Measurements from ENCODE around the gene PACSIN2. TPM values are rescaled to one million over a fixed set of nuclear protein-coding genes. Genes with fewer than 3 reads are reported as not detected.

The PACSIN2 gene, protein sequence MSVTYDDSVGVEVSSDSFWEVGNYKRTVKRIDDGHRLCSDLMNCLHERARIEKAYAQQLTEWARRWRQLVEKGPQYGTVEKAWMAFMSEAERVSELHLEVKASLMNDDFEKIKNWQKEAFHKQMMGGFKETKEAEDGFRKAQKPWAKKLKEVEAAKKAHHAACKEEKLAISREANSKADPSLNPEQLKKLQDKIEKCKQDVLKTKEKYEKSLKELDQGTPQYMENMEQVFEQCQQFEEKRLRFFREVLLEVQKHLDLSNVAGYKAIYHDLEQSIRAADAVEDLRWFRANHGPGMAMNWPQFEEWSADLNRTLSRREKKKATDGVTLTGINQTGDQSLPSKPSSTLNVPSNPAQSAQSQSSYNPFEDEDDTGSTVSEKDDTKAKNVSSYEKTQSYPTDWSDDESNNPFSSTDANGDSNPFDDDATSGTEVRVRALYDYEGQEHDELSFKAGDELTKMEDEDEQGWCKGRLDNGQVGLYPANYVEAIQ
- total RNA-seq: 100 to 1,000 TPM in 1 of 2 donors, 10 to 100 TPM in 1; 75.6 to 149 TPM
- polyA plus RNA-seq: 10 to 100 TPM; 40.3 to 92.5 TPM
- long read RNA-seq, donor 1, transcript PACSIN2-201 (11 exons, 3,249 nt): major isoform, 7 of 18 reads
- long read RNA-seq, donor 1, partial matches to known transcripts: 11 of 18 reads
- long read RNA-seq, donor 1, other reads (novel, unspliced or antisense): 0 of 18 reads
- long read RNA-seq, donor 2, partial matches to known transcripts: 5 of 7 reads
- long read RNA-seq, donor 2, other reads (novel, unspliced or antisense): 0 of 7 reads
- long read RNA-seq, donor 3, transcript PACSIN2-201 (11 exons, 3,249 nt): major isoform, 5 of 16 reads
- long read RNA-seq, donor 3, partial matches to known transcripts: 11 of 16 reads
- long read RNA-seq, donor 3, other reads (novel, unspliced or antisense): 0 of 16 reads
- long read RNA-seq, donor 4, partial matches to known transcripts: 0 of 1 reads
- long read RNA-seq, donor 4, other reads (novel, unspliced or antisense): 0 of 1 reads
- long read RNA-seq, donor 5, transcript PACSIN2-201 (11 exons, 3,249 nt): major isoform, 10 of 21 reads
- long read RNA-seq, donor 5, partial matches to known transcripts: 11 of 21 reads
- long read RNA-seq, donor 5, other reads (novel, unspliced or antisense): 0 of 21 reads

DNA sequence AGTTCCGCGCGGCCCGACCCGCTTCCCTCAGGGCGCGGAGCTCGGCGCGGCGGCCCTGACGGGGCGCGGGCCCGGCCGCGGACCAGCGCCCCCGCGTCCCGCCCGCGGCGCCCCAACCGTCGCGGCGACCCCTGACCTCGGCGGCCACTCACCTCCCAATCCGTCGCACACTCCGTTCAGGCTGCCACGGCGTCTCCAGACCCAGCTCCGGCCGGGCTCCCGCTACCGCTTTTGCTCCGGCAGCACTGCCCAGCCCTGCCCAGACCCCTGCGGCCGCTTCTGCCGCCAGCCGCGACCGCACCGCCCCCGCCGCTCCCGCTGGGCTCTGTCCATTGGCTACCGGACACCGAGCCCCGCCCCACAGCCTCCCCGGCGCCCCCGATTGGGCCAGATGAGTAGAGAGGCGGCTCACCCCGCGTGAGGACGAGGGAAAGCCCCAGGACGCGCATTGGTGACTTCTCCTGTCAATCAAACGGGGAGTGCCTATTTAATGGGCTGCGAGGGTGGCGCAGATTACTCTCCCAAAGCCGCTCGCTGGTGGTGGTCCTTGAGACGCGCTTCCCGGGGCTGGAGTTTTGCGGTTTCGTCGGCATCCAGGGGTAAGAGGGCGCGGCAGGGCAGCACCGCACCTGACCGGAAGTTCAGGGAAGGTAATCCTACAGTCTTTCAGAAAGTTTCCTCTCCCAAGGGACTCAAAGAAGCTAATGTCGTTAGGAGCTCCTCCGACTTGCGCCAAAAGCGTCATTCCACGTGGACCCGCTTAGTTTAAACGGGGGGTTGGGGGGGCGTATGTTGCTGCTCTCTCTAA lies at the start of gene PACSIN2:
Gene PACSIN2 (minus strand): TSS at position 281 of the 808 bp plus-strand sequence. CDS start 103,069 bp downstream, outside the sequence.
- peak within 1 kb of the TSS; percentile 95 for H3K4me3 ChIP-seq
- WGBS, 2 donors: 0% methylated on average over 67 to 85 of the region's 85 CpGs
- peak within 1 kb of the TSS; percentile 73 to 96 for H3K27ac ChIP-seq (ENCODE audit: low read depth in 1 of 2, low read length in 1 of 2)
- peaks cover 4 to 14% (median 11%) of the 10 kb centered on the region in 5 donors for H3K4me1 ChIP-seq (ENCODE audit: control insufficient read depth in 5 of 5, insufficient read depth in 5 of 5, low read length in 5 of 5)
- H3K27me3 ChIP-seq (ENCODE audit: control insufficient read depth in 3 of 3, insufficient read depth in 3 of 3, low read length in 2 of 3): no peaks in the 10 kb centered on the region
- TF ChIP-seq, protein P1, sequence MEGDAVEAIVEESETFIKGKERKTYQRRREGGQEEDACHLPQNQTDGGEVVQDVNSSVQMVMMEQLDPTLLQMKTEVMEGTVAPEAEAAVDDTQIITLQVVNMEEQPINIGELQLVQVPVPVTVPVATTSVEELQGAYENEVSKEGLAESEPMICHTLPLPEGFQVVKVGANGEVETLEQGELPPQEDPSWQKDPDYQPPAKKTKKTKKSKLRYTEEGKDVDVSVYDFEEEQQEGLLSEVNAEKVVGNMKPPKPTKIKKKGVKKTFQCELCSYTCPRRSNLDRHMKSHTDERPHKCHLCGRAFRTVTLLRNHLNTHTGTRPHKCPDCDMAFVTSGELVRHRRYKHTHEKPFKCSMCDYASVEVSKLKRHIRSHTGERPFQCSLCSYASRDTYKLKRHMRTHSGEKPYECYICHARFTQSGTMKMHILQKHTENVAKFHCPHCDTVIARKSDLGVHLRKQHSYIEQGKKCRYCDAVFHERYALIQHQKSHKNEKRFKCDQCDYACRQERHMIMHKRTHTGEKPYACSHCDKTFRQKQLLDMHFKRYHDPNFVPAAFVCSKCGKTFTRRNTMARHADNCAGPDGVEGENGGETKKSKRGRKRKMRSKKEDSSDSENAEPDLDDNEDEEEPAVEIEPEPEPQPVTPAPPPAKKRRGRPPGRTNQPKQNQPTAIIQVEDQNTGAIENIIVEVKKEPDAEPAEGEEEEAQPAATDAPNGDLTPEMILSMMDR (IDR thresholded peaks at IDR 0.05; ENCODE audit: control extremely low read depth, extremely low read depth): no peak
- peak within 1 kb of the TSS; percentile 25 to 71 for H3K9ac ChIP-seq (ENCODE audit: insufficient read depth in 1 of 2, low read length in 2 of 2)
- H3K9me3 ChIP-seq (ENCODE audit: control insufficient read depth in 4 of 4, insufficient read depth in 3 of 4, low read length in 3 of 4): no peaks in the 10 kb centered on the region
- ATAC-seq (ENCODE audit: insufficient read depth, low FRiP score): peak; percentile 99
- peak; percentile 99 to 100 (median 99) for DNase-seq
- no peaks in the 10 kb centered on the region for H3K36me3 ChIP-seq (ENCODE audit: control insufficient read depth in 4 of 4, insufficient read depth in 4 of 4, low read length in 4 of 4)

DNA sequence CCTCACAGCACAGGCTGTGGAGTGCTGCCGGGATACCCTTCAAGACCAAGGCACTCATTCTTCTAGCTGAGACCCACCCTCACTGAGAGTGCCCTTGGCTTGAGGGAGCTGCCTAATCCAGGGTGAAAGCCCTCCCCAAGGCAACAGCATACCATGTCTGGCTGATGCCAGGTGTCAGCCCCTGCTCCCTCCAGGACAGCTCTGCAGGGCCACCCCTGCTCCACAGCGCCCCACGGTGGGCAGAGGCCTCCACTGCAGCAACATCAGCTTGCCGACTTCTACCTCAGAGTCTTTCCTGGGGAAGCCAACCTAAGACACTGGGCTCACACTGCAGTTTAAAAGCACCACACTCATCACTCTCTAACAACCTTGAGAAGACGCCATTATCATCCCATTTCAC lies 45.2 kb upstream of the PACSIN2 start:
- ATAC-seq (ENCODE audit: insufficient read depth, low FRiP score): no peak
- Histone ChIP-seq H3K36me3 (ENCODE audit: control insufficient read depth in 4 of 4, insufficient read depth in 4 of 4, low read length in 4 of 4) (peaks cover 0 to 12% (median 10%) of the 10 kb centered on the region in 4 donors), H3K9ac (ENCODE audit: insufficient read depth in 1 of 2, low read length in 2 of 2) (no peak overlapping the region), H3K9me3 (ENCODE audit: control insufficient read depth in 4 of 4, insufficient read depth in 3 of 4, low read length in 3 of 4) (no peaks in the 10 kb centered on the region), H3K27me3 (ENCODE audit: control insufficient read depth in 3 of 3, insufficient read depth in 3 of 3, low read length in 2 of 3) (no peaks in the 10 kb centered on the region), H3K4me3 (no peak overlapping the region), H3K4me1 (ENCODE audit: control insufficient read depth in 5 of 5, insufficient read depth in 5 of 5, low read length in 5 of 5) (no peaks in the 10 kb centered on the region), H3K27ac (ENCODE audit: low read depth in 1 of 2, low read length in 1 of 2) (no peak overlapping the region)
- 62 to 75% methylated on average over 5 of the region's 5 CpGs for WGBS, 2 donors
- DNase-seq: no peak
- TF ChIP-seq, protein P1 (IDR thresholded peaks at IDR 0.05; ENCODE audit: control extremely low read depth, extremely low read depth): no peak

DNA sequence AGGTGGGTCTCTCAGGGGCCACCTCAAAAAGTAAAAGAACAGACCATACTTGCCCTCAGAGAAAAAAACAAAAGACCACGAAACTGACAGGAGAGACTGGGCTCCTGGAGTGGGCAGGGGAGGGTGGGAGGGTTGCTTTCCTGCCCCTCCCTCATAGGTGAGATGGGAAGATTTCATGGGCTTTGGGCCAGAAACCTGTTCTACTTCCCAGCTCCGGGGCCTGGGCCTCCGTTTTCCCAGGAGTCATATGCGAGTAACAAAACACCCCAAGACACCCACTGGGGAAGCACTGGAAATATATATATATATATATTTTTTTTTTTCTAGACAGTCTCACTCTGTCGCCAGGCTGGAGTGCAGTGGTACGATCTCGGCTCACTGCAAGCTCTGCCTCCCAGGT lies 42.7 kb upstream of the PACSIN2 start:
- Histone ChIP-seq H3K9me3 (ENCODE audit: control insufficient read depth in 4 of 4, insufficient read depth in 3 of 4, low read length in 3 of 4) (no peaks in the 10 kb centered on the region), H3K36me3 (ENCODE audit: control insufficient read depth in 4 of 4, insufficient read depth in 4 of 4, low read length in 4 of 4) (peaks cover 0 to 11% (median 5%) of the 10 kb centered on the region in 4 donors), H3K27ac (ENCODE audit: low read depth in 1 of 2, low read length in 1 of 2) (no peak overlapping the region), H3K9ac (ENCODE audit: insufficient read depth in 1 of 2, low read length in 2 of 2) (no peak overlapping the region), H3K4me1 (ENCODE audit: control insufficient read depth in 5 of 5, insufficient read depth in 5 of 5, low read length in 5 of 5) (no peaks in the 10 kb centered on the region), H3K27me3 (ENCODE audit: control insufficient read depth in 3 of 3, insufficient read depth in 3 of 3, low read length in 2 of 3) (no peaks in the 10 kb centered on the region), H3K4me3 (no peak overlapping the region)
- WGBS, 2 donors: 91 to 94% methylated on average over 7 of the region's 7 CpGs
- DNase-seq (no peak), ATAC-seq (ENCODE audit: insufficient read depth, low FRiP score) (no peak)
- TF ChIP-seq, protein P1 (IDR thresholded peaks at IDR 0.05; ENCODE audit: control extremely low read depth, extremely low read depth): no peak
